LNCAP (cell line): Measurements from ENCODE around the gene PIEZO1.

Experiments
- TF ChIP-seq, protein P1 (sequence below): fragments of 450-650 bp; IDR thresholded peaks from 2 replicates; pipeline ENCODE4 v1.5.1; 2017; ENCODE audit warnings: mild to moderate bottlenecking

PIEZO1 gene

DNA sequence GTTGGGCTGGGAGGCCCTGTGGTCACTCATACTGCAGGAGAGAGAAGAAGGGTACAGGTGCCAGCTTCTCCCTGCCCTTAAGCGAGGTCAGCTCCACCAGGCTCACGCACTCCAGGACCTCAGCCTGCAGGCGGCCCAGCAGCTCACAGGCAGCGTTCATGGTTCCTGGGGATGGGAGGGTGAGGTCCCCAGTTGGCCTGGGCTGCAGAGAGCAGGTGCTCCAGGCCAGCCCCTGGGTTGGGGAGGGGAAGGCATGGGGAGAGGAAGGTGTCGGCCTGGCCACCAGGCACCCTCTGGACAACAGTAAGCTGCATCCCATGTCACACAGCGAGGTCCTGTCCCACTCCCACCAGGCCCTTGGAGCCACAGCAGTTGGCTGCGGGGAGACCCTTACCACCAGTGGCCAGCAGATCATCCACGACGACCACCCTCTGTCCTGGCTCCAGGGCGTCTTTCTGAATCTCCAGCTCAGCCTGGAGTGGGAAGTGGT, 24.7 kb upstream of the PIEZO1 start:
- TF ChIP-seq, protein P1, sequence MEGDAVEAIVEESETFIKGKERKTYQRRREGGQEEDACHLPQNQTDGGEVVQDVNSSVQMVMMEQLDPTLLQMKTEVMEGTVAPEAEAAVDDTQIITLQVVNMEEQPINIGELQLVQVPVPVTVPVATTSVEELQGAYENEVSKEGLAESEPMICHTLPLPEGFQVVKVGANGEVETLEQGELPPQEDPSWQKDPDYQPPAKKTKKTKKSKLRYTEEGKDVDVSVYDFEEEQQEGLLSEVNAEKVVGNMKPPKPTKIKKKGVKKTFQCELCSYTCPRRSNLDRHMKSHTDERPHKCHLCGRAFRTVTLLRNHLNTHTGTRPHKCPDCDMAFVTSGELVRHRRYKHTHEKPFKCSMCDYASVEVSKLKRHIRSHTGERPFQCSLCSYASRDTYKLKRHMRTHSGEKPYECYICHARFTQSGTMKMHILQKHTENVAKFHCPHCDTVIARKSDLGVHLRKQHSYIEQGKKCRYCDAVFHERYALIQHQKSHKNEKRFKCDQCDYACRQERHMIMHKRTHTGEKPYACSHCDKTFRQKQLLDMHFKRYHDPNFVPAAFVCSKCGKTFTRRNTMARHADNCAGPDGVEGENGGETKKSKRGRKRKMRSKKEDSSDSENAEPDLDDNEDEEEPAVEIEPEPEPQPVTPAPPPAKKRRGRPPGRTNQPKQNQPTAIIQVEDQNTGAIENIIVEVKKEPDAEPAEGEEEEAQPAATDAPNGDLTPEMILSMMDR, result no peak

DNA sequence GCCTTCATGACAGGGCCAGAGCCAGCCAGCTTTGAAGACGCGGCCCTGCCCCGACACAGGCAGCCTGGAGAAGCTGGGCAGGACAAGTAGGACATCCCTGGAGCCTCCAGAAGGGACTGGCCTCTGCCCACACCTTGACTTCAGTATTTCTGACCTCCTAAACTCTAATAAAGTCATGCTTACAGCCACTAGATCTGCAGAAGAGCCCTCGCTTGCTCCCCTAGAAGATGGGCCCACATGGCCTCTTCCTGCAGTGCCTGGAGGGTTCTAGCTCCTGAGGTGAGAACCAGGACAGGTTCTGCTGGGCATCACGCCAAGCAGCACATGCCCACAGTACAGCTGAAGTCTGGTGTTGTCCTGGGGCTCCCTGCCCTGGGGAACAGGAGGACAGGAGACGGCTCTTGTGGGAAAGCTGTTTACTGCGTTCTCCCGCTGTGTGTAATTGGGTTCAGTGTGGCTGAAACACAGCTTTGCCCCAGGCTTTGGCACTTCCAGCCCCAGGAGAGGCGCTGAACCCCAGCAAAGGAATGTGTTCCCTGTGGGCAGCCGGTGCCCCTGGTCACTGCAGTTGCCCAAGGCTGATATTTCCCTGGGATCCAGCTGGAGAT, 24.2 kb upstream of the PIEZO1 start:
- TF ChIP-seq, protein P1, result no peak

DNA sequence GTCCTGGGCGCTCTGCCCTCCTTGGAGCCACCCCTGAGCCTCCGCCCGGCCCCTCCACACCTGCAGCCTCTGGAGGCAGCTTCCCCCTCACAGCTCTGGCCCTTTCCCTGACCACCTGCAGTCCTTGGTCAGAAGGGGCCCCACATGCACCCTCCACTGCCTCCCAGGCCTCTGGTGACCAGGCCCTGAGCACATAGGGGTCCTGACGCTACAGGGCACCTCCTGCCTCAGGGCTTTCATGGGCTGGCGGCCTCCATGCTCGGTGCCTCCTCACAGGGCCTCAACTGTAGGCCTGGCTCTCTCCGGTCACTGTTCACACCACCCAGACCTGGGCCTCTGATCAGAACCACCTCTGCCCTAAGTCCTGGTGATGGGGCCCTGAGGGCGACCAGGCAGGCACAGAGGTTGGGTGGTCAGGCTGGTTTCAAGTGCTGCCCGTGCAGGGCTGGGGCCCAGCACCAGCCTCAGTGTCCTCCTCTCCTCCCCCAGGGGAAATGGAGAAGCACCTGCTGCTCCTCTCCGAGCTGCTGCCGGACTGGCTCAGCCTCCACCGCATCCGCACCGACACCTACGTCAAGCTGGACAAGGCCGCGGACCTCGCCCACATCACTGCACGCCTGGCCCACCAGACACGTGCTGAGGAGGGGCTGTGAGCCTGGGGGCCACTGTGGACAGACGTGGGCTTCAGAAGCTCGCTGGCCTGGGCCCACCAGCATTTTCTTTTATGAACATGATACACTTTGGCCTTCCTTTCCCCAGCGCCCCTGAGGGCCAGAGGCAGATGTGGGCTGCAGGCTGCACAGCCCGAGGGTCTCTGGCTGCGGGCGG, 22.8 kb upstream of the PIEZO1 start:
- TF ChIP-seq, protein P1, result no peak

DNA sequence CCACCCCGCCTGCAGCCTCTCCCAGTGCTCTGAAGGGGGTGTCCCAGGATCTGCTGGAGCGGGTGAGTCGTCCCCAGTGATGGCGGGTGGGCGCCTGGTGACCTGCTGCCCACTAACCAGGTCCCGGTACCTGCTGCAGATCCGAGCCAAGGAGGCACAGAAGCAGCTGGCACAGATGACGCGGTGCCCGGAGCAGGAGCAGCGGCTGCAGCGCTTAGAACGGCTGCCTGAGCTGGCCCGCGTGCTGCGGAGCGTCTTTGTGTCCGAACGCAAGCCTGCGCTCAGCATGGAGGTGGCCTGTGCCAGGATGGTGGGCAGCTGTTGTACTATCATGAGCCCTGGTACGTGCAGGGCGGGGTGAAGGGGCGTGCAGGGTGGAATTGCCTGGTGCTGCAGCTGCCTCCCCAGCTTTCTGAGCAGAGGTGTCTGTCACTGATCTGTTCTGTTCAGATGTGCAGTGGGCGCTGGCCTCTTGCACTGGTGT, 22.2 kb upstream of the PIEZO1 start:
- TF ChIP-seq, protein P1, result no peak

DNA sequence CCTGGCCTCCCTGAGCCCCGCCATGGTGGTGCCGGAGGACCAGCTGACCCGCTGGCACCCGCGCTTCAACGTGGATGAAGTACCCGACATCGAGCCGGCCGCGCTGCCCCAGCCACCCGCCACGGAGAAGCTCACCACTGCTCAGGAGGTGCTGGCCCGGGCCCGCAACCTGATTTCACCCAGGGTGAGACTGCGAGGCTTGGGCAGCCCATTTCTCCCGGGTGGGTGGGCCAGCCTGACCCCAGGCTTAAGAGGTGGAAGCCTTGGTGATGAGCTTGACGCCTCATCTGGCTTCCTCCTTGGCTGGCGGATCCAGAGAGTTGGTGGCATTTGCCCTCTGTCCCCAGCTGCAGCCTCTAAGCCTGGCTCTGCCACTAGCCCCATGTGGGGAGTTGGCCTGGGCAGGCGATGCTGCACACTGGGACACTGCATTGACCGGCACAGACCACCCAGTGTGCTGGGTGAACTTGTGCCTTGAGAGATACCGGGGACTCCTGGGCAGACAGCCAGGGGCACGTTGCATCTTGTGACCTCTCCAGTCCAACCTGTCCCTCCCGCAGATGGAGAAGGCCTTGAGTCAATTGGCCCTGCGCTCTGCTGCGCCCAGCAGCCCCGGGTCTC, 21.6 kb upstream of the PIEZO1 start:
- TF ChIP-seq, protein P1, result no peak

DNA sequence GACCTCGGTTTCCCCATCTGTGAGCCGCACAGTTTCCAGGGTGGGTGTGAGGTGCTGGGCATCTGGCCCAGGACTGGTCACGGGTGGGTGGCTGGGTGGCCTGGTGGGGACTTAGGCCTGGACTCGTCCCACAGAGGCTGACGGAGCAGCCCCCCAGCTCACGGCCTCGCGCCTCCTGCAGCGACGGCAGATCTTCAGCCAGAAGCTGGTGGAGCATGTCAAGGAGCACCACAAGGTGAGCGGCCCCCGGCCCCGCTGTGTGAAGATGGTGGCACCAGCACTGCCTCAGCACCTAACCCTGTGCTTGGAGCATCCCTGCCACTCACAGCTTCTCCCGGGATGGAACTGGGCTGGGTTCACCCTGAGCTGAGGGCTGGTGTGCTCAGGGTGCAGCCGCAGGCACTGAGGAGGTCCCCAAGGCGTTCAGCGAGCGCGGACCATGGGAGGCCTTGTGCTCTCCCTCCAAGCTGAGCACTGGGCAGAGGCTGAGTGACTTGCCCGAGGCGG, 20.9 kb upstream of the PIEZO1 start:
- TF ChIP-seq, protein P1, result no peak

DNA sequence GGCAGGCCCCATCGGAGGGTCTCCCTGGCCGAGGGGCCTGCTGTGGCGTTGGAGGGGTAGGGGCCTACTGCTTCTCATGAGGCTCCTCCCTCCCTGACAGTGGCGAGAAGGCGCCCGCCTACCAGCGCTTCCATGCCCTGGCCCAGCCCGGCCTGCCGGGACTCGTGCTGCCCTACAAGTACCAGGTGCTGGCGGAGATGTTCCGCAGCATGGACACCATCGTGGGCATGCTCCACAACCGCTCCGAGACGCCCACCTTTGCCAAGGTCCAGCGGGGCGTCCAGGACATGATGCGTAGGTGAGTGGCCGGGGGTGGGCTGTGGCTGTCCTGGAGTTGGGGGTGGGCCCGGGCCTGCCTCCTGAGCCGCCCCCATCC, 20.3 kb upstream of the PIEZO1 start:
- TF ChIP-seq, protein P1, result no peak
